ENCODE results near the gene FGF1.

Gene FGF1

DNA sequence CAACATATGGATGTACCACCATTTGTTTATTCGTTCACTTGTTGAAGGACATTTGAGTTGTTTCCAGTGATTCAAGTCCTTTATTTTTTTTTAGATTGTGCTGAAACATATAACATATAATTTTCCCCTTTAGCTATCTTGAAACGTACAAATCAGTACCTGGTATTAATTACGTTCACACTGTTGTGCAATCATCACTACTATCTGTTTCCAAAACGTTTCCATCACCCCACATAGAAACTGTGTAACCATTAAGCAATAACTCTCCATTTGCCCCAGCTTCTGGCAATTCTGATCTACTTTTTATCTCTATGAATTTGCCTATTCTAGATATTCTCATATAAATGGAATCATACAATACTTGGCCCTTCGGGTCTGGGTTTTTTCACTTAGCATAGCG lies 116.0 kb downstream of the FGF1 start:
- TF ChIP-seq, protein P1, sequence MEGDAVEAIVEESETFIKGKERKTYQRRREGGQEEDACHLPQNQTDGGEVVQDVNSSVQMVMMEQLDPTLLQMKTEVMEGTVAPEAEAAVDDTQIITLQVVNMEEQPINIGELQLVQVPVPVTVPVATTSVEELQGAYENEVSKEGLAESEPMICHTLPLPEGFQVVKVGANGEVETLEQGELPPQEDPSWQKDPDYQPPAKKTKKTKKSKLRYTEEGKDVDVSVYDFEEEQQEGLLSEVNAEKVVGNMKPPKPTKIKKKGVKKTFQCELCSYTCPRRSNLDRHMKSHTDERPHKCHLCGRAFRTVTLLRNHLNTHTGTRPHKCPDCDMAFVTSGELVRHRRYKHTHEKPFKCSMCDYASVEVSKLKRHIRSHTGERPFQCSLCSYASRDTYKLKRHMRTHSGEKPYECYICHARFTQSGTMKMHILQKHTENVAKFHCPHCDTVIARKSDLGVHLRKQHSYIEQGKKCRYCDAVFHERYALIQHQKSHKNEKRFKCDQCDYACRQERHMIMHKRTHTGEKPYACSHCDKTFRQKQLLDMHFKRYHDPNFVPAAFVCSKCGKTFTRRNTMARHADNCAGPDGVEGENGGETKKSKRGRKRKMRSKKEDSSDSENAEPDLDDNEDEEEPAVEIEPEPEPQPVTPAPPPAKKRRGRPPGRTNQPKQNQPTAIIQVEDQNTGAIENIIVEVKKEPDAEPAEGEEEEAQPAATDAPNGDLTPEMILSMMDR (IDR thresholded peaks at IDR 0.05; ENCODE audit: insufficient read depth, low read depth, low read length, missing control alignments) = no peak
- DNase-seq (ENCODE audit: low read depth) = no peak
- no peak overlapping the region for H3K4me3 ChIP-seq (ENCODE audit: low read length)

DNA sequence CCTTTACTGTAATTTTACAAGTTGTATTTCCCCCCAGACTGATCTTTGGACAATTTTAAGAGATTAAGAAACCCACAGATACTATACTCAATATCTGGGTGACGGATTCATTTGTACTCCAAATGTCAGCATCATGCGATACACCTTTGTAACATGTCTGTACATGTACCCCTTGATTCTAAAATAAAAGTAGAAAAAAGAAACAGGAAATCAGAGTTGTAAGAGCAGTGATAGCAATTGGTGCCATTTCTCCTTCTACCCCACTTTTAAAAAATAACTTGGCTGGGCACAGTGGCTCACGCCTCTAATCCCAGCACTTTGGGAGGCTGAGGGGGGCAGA lies 116.9 kb downstream of the FGF1 start:
- peak; percentile 64 for DNase-seq (ENCODE audit: low read depth)
- TF ChIP-seq, protein P1 (IDR thresholded peaks at IDR 0.05; ENCODE audit: insufficient read depth, low read depth, low read length, missing control alignments) = no peak

DNA sequence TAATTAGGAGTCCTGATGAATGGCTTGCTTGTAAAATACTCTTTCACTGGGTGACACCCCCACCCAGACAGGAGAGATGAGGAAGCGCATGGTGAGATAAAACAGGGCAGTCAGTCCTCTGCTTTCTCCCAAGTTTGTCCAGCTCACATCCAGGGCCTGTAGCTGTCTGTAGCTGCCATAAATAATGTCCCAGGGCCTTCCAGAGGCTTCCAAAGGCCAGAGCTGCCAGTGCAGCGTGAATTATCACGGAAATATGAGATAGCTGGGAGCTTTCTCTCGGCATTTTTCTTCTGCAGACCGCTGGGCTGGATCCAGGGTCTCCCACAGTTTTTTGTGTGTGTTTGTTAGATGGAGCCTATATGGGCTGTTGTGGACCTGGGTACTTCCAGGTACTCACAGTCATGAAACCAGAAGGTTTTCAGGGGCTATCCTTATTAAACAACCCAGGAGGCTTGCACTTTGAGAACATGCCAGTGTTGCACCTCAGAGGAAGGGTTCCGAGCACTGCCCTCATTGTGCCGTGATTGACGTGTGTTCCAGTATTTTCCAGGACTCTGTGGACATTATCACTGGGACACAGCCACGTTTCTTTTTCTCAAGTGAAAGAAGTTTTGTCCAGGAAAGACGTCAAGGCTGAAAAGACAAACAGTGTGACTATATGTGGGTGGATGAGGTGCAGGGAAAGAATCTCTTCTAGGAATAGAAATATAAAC lies 117.5 kb downstream of the FGF1 start:
- TF ChIP-seq, protein P1 (IDR thresholded peaks at IDR 0.05; ENCODE audit: insufficient read depth, low read depth, low read length, missing control alignments) = no peak
- no peak overlapping the region for H3K4me3 ChIP-seq (ENCODE audit: low read length)
- no peak for DNase-seq (ENCODE audit: low read depth)

More for the DNA sequence above, 116.9 kb downstream of the FGF1 start:
- no peak overlapping the region for H3K4me3 ChIP-seq (ENCODE audit: low read length)

DNA sequence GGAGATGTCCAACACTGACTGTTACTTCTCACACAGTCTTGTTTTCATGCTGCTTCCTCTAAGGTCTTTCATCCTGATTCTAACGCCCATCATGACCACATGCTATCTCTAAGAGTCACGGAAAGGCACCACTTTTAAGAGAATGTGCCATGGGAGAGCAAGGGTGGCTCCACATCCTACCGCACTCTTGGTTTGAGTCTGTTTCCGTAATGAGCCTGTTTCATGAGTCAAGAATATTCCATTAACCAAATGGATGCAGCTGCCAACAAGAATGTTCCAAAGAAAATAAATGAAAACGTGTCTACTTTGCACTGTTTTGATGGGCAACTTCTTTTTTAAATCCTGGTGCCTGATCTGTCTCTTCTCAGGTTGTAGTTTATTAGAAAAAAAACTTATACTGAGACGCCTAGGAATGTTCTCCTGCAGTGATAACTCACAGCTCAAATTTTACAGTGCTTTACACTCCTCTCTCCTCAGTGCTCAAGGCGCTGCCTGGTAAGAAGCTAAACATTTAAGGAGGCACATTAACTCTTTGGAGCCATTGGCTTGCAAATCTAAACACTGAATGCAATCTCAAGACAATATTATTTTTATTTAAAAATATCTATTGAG lies 124.3 kb downstream of the FGF1 start:
- H3K4me3 ChIP-seq (ENCODE audit: low read length) = no peak overlapping the region
- no peak for DNase-seq (ENCODE audit: low read depth)
- TF ChIP-seq, protein P1 (IDR thresholded peaks at IDR 0.05; ENCODE audit: insufficient read depth, low read depth, low read length, missing control alignments) = no peak

DNA sequence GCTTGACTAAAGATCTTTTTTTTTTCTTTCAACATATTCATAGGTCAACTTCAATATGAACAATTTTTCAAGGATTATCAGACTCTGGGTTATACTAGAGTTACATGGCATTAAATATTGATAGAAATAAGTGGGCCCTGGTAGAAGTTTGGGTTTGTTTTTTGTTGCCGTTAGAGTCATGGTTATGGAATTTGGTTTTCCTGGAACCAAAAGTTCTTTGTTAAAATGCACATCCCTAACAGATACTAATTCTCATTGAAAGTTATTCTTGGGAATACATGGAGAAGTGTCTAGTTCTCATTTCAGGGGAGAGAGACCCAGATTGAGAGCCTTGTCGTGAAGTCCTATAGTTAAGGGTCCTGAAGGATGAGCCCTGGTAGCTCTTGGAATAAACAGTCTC lies 124.9 kb downstream of the FGF1 start:
- DNase-seq (ENCODE audit: low read depth) = no peak
- TF ChIP-seq, protein P1 (IDR thresholded peaks at IDR 0.05; ENCODE audit: insufficient read depth, low read depth, low read length, missing control alignments) = no peak
- H3K4me3 ChIP-seq (ENCODE audit: low read length) = no peak overlapping the region

DNA sequence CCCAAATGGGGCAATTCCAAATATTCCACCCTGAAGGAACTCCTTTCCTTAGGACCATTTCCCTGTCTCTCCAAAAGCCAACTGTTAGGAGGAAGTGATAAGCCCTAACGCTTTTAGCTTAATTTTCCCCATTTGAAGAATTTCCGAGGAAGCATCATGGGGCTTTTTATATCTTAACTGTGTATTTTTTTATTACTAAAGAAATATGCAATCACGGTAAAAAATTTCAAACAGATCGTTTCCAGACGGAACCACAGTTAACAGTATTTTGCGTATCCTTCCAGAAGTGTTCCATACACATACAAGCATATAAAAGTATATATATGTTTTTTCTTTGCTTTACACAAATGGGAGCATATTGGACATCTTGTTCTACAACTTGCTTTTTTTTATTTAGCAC lies 133.8 kb downstream of the FGF1 start:
- DNase-seq (ENCODE audit: low read depth) = no peak
- TF ChIP-seq, protein P1 (IDR thresholded peaks at IDR 0.05; ENCODE audit: insufficient read depth, low read depth, low read length, missing control alignments) = no peak
- H3K4me3 ChIP-seq (ENCODE audit: low read length) = no peak overlapping the region

All from epithelial cell of esophagus (primary cell).